ENCODE results near the gene ARR3.
"Not testable (repeated sequence)": the region's sequence is repeated elsewhere in the genome, so short reads cannot be mapped to it uniquely, and the experiment has no call there.

ARR3 gene

DNA sequence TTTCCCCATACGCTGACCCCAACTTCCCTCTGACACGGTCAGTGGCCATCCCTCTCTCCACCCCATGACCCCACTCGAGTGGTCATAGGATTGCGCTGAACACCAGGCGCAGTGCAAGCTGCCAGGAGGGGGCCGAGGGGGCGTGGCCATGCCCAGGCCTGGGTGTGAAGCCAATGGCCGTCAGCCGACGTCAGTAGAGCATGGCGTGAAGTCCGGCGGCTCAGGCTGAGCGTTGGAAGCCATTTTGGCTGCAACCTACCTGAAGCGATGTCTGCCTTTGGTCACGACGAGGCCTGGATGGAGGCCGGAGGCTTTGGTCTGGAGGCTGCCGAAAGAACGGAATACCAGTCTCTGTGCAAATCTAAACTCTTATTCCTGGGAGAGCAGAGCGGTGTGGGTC is 13.8 kb downstream of the ARR3 start, which contains the start of gene RAB41:
Gene RAB41 (plus strand): TSS at position 222 of the 400 bp plus-strand sequence. CDS start 46 bp downstream, at position 268.
- no peak for DNase-seq

DNA sequence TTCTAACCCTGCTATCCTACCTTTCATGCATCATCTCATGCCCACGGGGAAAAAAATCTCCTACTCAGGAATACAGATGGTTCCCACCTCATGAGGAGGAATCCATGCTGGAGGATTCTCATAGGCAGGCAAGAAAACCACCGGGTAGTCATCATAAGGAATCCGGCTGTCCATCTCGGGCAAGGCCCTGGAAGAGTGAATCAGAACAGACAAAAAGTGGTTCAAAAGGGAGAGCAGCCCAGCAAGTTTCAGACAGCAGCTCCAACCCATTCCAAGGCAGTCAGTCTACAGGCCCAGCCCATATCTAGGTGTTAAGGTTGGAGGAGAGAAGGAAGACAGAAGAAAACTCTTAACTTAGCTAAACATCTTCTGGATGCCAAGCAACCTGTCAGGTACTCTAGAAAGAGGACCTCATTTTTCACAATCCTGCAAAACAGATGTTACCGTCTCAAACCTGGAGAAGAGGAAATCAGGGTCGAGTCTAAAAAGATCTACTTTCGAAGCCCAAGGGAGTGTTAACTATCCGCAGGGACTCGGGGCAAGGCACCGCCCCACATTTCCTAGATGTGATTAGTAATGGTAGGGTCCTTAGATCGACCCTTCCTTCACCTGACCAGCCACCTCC is 21.1 kb downstream of the ARR3 start:
- no peak for DNase-seq

DNA sequence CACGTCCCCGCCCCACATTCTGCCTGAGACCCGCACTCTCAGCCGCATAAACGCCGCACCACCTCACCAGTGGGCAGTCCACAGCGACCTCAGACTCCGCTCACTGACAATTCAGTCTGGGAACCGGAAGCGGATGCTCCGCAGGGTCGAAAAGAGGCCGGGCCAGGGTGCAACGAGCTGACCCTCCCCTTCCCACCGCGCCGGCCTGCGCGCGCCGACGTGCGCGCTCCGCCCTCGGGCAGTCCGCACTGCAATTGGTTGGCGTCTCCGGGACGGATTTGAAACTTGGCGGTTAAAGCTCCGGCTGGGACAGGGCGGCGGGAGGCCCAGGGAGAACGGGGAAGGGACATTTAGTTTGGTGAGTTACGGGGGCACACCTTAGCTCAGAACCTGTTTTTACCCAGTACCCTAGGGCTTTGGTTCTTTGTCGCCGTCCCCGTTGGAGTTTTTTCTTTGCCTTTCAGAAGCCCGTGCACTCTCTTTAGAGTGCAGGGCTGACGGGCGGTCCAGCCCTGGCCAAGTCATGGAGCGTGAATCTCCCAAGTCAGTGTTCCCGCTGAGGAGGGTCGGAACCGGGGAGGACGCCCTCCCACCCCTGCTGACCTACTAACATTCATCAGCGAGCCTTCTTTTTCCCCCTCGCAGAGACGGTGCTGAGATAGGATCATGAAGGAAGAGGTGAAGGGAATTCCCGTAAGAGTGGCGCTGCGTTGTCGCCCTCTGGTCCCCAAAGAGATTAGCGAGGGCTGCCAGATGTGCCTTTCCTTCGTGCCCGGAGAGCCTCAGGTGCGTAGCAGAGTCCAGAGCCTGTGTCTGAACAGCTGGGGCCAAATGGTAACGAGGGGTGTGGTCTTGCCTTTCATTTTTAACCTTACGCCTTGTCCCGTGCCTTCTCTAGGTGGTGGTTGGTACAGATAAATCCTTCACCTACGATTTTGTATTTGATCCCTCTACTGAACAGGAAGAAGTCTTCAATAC is 21.9 kb downstream of the ARR3 start, which contains the start of the genes KIF4A and PDZD11:
Gene KIF4A (plus strand): TSS at position 312 of the 978 bp plus-strand sequence. CDS start 355 bp downstream, at position 667.
Gene PDZD11 (minus strand): TSS at position 135 of the 978 bp plus-strand sequence. CDS start 586 bp downstream, outside the sequence.
- peak; percentile 49 for DNase-seq

DNA sequence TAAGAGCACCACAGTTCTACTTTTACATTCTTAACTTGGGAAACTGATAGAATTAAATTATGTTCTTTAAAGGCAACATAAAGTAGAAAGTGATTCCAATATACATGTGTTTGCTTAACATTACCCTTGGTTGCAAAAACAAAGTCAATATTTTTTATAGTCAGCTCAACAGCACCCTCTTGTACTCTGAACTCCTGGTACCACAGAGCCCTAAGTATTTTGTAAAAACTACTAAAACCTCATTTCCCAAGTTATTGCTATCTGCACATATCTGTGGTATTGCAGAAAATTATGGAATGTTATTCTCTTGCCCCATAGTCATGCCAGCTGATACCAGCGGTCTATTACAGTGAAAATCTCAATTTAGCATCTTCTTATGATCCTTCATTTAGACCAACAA is 24.7 kb downstream of the ARR3 start:
- no peak for DNase-seq

DNA sequence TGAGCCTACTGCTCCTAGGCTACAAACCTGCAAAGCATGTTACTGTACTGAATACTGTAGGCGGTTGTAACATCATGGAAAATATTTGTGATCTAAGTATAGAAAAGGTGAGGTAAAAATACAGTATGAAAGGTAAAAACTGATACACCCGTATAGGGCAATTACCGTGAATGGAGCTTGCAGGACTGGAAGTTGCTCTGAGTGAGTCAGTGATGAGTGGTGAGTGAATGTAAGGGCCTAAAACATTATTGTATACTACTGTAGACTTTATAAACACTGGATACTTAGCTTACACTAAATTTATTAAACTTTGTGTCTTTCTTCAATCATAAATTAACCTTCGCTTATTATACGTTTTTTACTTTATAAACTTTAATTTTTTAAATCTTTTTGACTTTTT is 25.5 kb downstream of the ARR3 start:
- DNase-seq, result no peak

- DNase-seq, result no peak
Observed at GRCh38 chrX:70301716-70302115, 33.6 kb downstream of the ARR3 start.

DNA sequence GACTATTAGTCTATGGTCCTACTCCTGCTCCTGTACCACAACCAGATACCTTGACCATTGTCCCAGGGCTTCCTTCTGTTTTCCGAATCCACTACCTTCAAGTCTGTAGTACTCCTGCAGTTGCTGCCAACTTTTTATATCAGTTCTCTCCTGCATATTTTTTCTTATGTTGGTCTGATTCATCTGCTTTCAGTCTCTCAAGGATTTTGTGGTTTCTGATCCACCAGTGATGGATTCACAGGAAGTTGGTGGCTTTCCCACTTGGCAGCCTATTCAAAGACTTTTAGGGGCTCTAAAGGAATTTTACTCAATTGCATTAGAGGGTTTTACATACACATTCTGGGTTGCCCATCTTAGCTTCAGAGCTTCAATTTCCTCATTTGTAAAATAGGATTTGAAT is 45.4 kb downstream of the ARR3 start:
- DNase-seq, result no peak

GRCh38 chrX:70322784-70323183 is 54.6 kb downstream of the ARR3 start:
- no peak for DNase-seq

DNA sequence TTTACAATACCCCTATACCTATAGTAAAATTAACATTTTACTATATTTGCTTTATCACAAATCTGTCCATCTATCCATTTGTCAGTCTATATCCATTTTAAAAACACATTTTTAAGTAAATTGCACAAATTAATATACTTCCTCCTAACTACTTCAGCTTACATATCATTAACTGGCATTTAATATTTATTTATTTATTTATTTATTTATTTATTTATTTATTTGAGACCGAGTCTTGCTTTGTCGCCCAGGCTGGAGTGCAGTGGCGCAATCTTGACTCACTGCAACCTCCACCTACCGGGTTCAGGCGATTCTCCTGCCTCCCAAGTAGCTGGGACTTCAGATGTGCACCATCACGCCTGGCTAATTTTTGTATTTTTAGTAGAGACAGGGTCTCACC is 55.5 kb downstream of the ARR3 start:
- DNase-seq, result not testable (repeated sequence)

DNA sequence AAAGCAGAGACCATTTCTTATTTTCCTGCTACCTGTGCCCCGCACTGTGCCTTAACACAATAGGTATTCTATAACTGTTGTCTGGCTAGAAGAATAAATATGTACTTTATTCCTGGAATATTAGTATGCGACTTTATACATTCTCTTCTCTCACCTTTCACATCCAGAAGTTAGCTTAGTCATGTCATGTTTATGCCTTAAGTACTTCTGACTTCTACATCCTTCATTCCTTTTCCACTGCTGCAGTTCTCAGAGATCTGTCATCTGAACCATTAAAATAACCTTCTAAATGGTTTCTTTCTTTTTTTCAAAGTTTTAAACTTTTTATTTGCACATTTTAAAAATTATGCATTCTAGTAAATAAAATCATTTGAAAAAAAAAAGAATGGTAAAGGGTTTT is 56.2 kb downstream of the ARR3 start:
- DNase-seq, result no peak

DNA sequence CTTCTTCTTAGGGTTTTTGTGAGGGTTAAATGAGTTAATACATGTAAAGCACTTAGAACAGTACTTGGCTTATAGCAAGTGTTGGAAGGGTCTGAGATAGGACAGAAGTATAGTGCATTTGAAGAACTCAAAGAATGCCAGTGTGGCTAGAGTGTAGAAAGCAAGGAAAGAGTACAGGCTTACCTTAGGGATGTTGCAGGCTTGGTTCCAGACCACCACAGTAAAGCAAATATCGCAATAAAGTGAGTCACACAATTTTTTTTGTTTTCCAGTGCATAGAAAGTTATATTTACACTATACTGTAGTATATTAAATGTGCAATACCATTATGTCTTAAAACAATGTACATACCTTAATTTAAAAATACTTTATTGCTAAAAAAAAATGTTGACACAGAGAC is 63.0 kb downstream of the ARR3 start:
- no peak for DNase-seq
